CD1c-positive myeloid dendritic cell (primary cell): ENCODE results near the gene CENPF.
"Not testable (repeated sequence)": the region's sequence is repeated elsewhere in the genome, so short reads cannot be mapped to it uniquely, and the experiment has no call there.

ENCODE experiments used
- DNase-seq: peaks from one replicate; pipeline ENCODE4 v3.0.0-alpha.2; 2016; ENCODE audit errors: extremely low spot score

Gene CENPF

GRCh38 chr1:214583113-214583512, 19.9 kb upstream of the CENPF start:
- no peak for DNase-seq

- DNase-seq, result no peak
Observed at GRCh38 chr1:214583824-214584554, 19.0 kb upstream of the CENPF start.

- no peak for DNase-seq
Observed at GRCh38 chr1:214584805-214585766, 17.9 kb upstream of the CENPF start.

GRCh38 chr1:214586621-214587020, 16.4 kb upstream of the CENPF start:
- DNase-seq, result no peak

- no peak for DNase-seq
Observed at GRCh38 chr1:214587165-214587564, 15.8 kb upstream of the CENPF start.

GRCh38 chr1:214588963-214589597, 13.9 kb upstream of the CENPF start:
- no peak for DNase-seq

- DNase-seq, result no peak
Observed at GRCh38 chr1:214590696-214591095, 12.3 kb upstream of the CENPF start.

- not testable (repeated sequence) for DNase-seq
Observed at GRCh38 chr1:214591918-214592317, 11.1 kb upstream of the CENPF start.

GRCh38 chr1:214593158-214593557, 9.8 kb upstream of the CENPF start:
- DNase-seq, result no peak

- DNase-seq, result no peak
Observed at GRCh38 chr1:214603819-214604252, 841 bp downstream of the CENPF start.

GRCh38 chr1:214604523-214604922, 1.5 kb downstream of the CENPF start:
- DNase-seq, result no peak

- not testable (repeated sequence) for DNase-seq
Observed at GRCh38 chr1:214605484-214605883, 2.5 kb downstream of the CENPF start.

GRCh38 chr1:214605933-214606925, 3.2 kb downstream of the CENPF start:
- DNase-seq, result not testable (repeated sequence)

GRCh38 chr1:214607492-214608215, 4.7 kb downstream of the CENPF start:
- DNase-seq, result not testable (repeated sequence)

- not testable (repeated sequence) for DNase-seq
Observed at GRCh38 chr1:214608216-214608783, 5.3 kb downstream of the CENPF start.

- not testable (repeated sequence) for DNase-seq
Observed at GRCh38 chr1:214608817-214609216, 5.8 kb downstream of the CENPF start.

- no peak for DNase-seq
Observed at GRCh38 chr1:214609692-214610091, 6.7 kb downstream of the CENPF start.

GRCh38 chr1:214610136-214610535, 7.1 kb downstream of the CENPF start:
- DNase-seq, result not testable (repeated sequence)

GRCh38 chr1:214615109-214615508, 12.1 kb downstream of the CENPF start:
- DNase-seq, result no peak

GRCh38 chr1:214615871-214616270, 12.9 kb downstream of the CENPF start:
- DNase-seq, result no peak
